ENCODE measurements around the gene SLC1A1.

DNA sequence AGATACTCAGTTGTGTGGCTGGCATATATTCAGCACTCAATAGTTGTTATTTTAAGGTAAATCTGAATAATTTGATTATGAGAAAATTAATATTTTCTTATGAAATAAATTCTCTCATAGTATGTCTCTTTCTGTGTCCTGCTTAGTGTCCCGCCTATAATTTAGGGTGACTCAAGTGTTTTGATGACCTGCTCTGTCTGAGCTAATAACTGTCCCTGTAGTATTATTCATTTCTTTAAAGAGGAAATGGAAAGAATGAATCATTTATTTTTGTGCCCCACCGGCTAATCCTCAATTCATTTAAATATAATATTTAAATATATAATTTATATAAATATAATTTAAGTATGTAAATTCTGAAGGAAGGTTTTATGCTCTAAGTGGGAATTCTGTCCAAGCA lies 4.1 kb downstream of the SLC1A1 start:
- TF ChIP-seq EZH2 (IDR thresholded peaks at IDR 0.05; ENCODE audit: borderline replicate concordance, low read length): no peak
- TF ChIP-seq, protein P1, sequence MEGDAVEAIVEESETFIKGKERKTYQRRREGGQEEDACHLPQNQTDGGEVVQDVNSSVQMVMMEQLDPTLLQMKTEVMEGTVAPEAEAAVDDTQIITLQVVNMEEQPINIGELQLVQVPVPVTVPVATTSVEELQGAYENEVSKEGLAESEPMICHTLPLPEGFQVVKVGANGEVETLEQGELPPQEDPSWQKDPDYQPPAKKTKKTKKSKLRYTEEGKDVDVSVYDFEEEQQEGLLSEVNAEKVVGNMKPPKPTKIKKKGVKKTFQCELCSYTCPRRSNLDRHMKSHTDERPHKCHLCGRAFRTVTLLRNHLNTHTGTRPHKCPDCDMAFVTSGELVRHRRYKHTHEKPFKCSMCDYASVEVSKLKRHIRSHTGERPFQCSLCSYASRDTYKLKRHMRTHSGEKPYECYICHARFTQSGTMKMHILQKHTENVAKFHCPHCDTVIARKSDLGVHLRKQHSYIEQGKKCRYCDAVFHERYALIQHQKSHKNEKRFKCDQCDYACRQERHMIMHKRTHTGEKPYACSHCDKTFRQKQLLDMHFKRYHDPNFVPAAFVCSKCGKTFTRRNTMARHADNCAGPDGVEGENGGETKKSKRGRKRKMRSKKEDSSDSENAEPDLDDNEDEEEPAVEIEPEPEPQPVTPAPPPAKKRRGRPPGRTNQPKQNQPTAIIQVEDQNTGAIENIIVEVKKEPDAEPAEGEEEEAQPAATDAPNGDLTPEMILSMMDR (IDR thresholded peaks at IDR 0.05; ENCODE audit: low read length): no peak

Measured in OCI-LY1 (cell line).